GM10266 (cell line): ENCODE data around the gene CAMSAP1.

ENCODE experiments used
- DNase-seq: peaks from one replicate; pipeline ENCODE4 v3.0.0; 2012; ENCODE audit errors: extremely low spot score
- CTCF ChIP-seq: IDR thresholded peaks from 2 replicates; pipeline ENCODE4 v1.5.1; 2012; ENCODE audit warnings: mild to moderate bottlenecking, low read depth; ENCODE audit not compliant: control insufficient read depth, insufficient read depth; ENCODE audit errors: missing control alignments

CAMSAP1 gene

GRCh38 chr9:135797507-135798262 is 109.7 kb downstream of the CAMSAP1 start:
- TF ChIP-seq CTCF, result peak; percentile 69
- peak; percentile 75 for DNase-seq

GRCh38 chr9:135796784-135797485 is 110.4 kb downstream of the CAMSAP1 start:
- TF ChIP-seq CTCF, result no peak
- no peak for DNase-seq

GRCh38 chr9:135795391-135795790 is 112.0 kb downstream of the CAMSAP1 start:
- no peak for TF ChIP-seq CTCF
- DNase-seq, result no peak

GRCh38 chr9:135794361-135794885 is 112.9 kb downstream of the CAMSAP1 start:
- no peak for TF ChIP-seq CTCF
- DNase-seq, result no peak

DNA sequence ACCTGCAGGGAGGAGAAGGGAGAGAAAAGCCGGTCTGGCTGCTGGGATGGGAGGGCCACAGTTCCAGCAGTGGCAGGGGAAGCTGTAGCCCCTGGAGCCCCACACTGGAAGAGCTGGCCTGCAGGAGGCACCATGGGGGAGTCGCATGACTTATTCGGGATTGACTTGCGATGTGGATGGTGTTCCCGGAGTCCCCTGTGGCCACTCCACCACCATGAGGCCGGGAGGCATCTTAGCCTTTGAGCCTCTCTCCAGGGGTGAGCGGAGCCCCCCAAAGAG is 113.3 kb downstream of the CAMSAP1 start:
- DNase-seq, result no peak
- TF ChIP-seq CTCF, result no peak

GRCh38 chr9:135793221-135794056 is 113.9 kb downstream of the CAMSAP1 start:
- TF ChIP-seq CTCF, result no peak
- no peak for DNase-seq
